C4-2B (cell line): ENCODE results near the gene RPS29.

ENCODE experiments used
- ZFX ChIP-seq: fragments of 450-650 bp; IDR thresholded peaks from 2 replicates; pipeline ENCODE4 v1.6.1; 2017
- TF ChIP-seq, protein P1 (sequence below): fragments of 450-650 bp; conservative IDR thresholded peaks from 2 replicates; pipeline ENCODE4 v1.5.1; 2017; ENCODE audit warnings: mild to moderate bottlenecking

DNA sequence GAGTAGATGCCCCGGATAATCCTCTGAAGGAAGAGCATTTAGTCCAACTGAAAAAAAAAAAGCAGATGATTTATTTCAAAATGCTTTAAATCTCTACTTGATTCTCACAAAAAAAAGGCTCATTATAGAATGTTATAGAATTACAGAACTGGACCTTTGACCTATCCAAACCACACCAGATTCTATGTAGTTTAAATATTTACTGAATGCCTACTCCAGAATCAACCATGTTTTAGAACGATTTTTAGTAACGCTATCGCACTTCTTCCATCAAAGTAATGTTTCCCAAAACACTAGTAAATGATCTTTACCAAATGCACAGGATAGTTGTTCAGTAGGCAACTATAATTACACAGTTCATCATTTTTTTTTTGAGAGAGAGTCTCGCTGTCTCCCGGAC lies 2.6 kb downstream of the RPS29 start:
- TF ChIP-seq, protein P1, sequence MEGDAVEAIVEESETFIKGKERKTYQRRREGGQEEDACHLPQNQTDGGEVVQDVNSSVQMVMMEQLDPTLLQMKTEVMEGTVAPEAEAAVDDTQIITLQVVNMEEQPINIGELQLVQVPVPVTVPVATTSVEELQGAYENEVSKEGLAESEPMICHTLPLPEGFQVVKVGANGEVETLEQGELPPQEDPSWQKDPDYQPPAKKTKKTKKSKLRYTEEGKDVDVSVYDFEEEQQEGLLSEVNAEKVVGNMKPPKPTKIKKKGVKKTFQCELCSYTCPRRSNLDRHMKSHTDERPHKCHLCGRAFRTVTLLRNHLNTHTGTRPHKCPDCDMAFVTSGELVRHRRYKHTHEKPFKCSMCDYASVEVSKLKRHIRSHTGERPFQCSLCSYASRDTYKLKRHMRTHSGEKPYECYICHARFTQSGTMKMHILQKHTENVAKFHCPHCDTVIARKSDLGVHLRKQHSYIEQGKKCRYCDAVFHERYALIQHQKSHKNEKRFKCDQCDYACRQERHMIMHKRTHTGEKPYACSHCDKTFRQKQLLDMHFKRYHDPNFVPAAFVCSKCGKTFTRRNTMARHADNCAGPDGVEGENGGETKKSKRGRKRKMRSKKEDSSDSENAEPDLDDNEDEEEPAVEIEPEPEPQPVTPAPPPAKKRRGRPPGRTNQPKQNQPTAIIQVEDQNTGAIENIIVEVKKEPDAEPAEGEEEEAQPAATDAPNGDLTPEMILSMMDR = no peak
- no peak for TF ChIP-seq ZFX
